HEK293 (cell line): ENCODE results near the gene BIRC7.

Experiments
- KLF16 ChIP-seq: fragments of 450-650 bp; formaldehyde crosslinking; IDR thresholded peaks from 2 replicates; pipeline ENCODE4 v1.5.1; 2017; ENCODE audit warnings: missing biosample characterization, missing genetic modification characterization
- KLF7 ChIP-seq: fragments of 450-650 bp; formaldehyde crosslinking; IDR thresholded peaks from 2 replicates; pipeline ENCODE4 v1.5.1; 2016; ENCODE audit warnings: missing biosample characterization, missing genetic modification characterization, borderline replicate concordance
- PRDM2 ChIP-seq: fragments of 450-650 bp; formaldehyde crosslinking; IDR thresholded peaks from 2 replicates; pipeline ENCODE4 v1.5.1; 2016; ENCODE audit warnings: missing biosample characterization, missing genetic modification characterization, borderline replicate concordance
- PRDM6 ChIP-seq: fragments of 450-650 bp; formaldehyde crosslinking; IDR thresholded peaks from 2 replicates; pipeline ENCODE4 v1.5.1; 2017; ENCODE audit warnings: missing biosample characterization, missing genetic modification characterization
- RBAK ChIP-seq: fragments of 450-650 bp; formaldehyde crosslinking; IDR thresholded peaks from 2 replicates; pipeline ENCODE4 v1.5.1; 2016; ENCODE audit warnings: missing biosample characterization, missing genetic modification characterization
- ZBTB26 ChIP-seq: fragments of 450-650 bp; formaldehyde crosslinking; optimal IDR thresholded peaks from 2 replicates; pipeline ENCODE3; 2016; ENCODE audit warnings: missing biosample characterization, mild to moderate bottlenecking, missing genetic modification characterization
- ZBTB44 ChIP-seq: fragments of 450-650 bp; IDR thresholded peaks from 2 replicates; pipeline ENCODE4 v1.5.1; 2018; ENCODE audit warnings: missing biosample characterization, mild to moderate bottlenecking, missing genetic modification characterization
- ZFP41 ChIP-seq: fragments of 450-650 bp; formaldehyde crosslinking; IDR thresholded peaks from 2 replicates; pipeline ENCODE4 v1.5.1; 2016; ENCODE audit warnings: missing biosample characterization, missing genetic modification characterization, borderline replicate concordance
- ZNF121 ChIP-seq: fragments of 450-650 bp; formaldehyde crosslinking; IDR thresholded peaks from 2 replicates; pipeline ENCODE4 v1.5.1; 2016; ENCODE audit warnings: missing biosample characterization, missing genetic modification characterization
- ZNF366 ChIP-seq: fragments of 450-650 bp; formaldehyde crosslinking; conservative IDR thresholded peaks from 2 replicates; pipeline ENCODE4 v1.5.1; 2016; ENCODE audit warnings: missing biosample characterization, missing genetic modification characterization
- ZNF701 ChIP-seq: fragments of 450-650 bp; formaldehyde crosslinking; IDR thresholded peaks from 2 replicates; pipeline ENCODE4 v1.5.1; 2016; ENCODE audit warnings: missing biosample characterization, missing genetic modification characterization
- TF ChIP-seq, protein P1 (sequence below): fragments of 450-650 bp; formaldehyde crosslinking; IDR thresholded peaks from 2 replicates; pipeline ENCODE4 v1.5.1; 2016; ENCODE audit warnings: missing biosample characterization, missing genetic modification characterization, borderline replicate concordance

BIRC7 gene

DNA sequence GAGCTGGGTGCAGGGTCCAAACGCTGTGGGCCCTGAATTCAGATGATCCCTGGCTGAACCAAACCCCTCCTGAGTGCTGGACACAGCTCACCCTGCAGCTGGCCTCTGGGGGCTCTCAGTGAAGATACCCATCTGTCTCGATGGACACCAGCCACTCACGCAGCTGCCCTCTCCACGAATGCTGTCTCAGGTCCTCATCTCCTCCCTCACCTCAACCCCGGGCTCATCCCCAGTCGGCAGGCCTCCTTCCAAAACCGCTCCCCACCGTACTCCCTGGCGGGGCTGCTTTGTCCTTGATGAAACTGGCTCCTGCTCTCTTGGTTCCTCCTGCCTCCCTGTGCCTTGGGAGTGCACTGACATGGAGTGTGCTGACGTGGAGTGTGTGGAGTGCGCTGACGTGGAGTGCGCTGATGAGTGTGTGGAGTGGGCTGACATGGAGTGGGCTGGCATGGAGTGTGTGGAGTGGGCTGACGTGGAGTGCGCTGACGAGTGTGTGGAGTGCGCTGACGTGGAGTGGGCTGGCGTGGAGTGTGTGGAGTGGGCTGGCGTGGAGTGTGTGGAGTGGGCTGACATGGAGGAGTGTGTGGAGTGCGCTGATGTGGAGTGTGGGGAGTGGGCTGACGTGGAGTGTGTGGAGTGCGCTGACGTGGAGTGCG is 15.7 kb upstream of the BIRC7 start (continued):
- no peak for TF ChIP-seq ZFP41 (tag by site-specific recombination)
- no peak for TF ChIP-seq RBAK
- no peak for TF ChIP-seq PRDM6 (tag by site-specific recombination)
- TF ChIP-seq ZNF366 (tag by site-specific recombination) = no peak
- no peak for TF ChIP-seq PRDM2 (tag by site-specific recombination)
- TF ChIP-seq, protein P1, sequence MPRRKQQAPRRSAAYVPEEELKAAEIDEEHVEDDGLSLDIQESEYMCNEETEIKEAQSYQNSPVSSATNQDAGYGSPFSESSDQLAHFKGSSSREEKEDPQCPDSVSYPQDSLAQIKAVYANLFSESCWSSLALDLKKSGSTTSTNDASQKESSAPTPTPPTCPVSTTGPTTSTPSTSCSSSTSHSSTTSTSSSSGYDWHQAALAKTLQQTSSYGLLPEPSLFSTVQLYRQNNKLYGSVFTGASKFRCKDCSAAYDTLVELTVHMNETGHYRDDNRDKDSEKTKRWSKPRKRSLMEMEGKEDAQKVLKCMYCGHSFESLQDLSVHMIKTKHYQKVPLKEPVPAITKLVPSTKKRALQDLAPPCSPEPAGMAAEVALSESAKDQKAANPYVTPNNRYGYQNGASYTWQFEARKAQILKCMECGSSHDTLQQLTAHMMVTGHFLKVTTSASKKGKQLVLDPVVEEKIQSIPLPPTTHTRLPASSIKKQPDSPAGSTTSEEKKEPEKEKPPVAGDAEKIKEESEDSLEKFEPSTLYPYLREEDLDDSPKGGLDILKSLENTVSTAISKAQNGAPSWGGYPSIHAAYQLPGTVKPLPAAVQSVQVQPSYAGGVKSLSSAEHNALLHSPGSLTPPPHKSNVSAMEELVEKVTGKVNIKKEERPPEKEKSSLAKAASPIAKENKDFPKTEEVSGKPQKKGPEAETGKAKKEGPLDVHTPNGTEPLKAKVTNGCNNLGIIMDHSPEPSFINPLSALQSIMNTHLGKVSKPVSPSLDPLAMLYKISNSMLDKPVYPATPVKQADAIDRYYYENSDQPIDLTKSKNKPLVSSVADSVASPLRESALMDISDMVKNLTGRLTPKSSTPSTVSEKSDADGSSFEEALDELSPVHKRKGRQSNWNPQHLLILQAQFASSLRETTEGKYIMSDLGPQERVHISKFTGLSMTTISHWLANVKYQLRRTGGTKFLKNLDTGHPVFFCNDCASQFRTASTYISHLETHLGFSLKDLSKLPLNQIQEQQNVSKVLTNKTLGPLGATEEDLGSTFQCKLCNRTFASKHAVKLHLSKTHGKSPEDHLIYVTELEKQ (tag by site-specific recombination) = no peak
- no peak for TF ChIP-seq ZBTB26 (tag by site-specific recombination)
- TF ChIP-seq KLF7 (tag by site-specific recombination) = no peak
- no peak for TF ChIP-seq ZNF701 (tag by site-specific recombination)
- no peak for TF ChIP-seq ZBTB44 (tag by site-specific recombination)
- TF ChIP-seq ZNF121 = no peak
- no peak for TF ChIP-seq KLF16 (tag by site-specific recombination)
